GM18951 (cell line): ENCODE measurements around the gene CD300C.

Source experiments
- POLR2A ChIP-seq: IDR thresholded peaks from 4 replicates; pipeline ENCODE4 v1.6.1; 2011; ENCODE audit warnings: mild to moderate bottlenecking; ENCODE audit not compliant: insufficient read length, insufficient read depth; ENCODE audit errors: extremely low read depth
- in situ Hi-C: fragments of 300-500 bp; cut with MboI; formaldehyde crosslinking; loops from one replicate; pipeline ENCODE4 v1.12.0; 2022; ENCODE audit warnings: low sequenced_read_pairs, mixed read lengths, inconsistent platforms; ENCODE audit not compliant: unreplicated experiment

The CD300C gene

GRCh38 chr17:74502861-74503260 lies 43.1 kb downstream of the CD300C start:
- no peak for TF ChIP-seq POLR2A
- in situ Hi-C loops, result no loop called here

GRCh38 chr17:74499992-74500391 lies 45.9 kb downstream of the CD300C start:
- in situ Hi-C loops, result no loop called here
- no peak for TF ChIP-seq POLR2A

- TF ChIP-seq POLR2A, result no peak
- in situ Hi-C loops, result no loop called here
Observed at GRCh38 chr17:74497471-74497870, 48.4 kb downstream of the CD300C start.

GRCh38 chr17:74493331-74493833 lies 52.5 kb downstream of the CD300C start:
- TF ChIP-seq POLR2A, result no peak
- in situ Hi-C loops, result no loop called here

GRCh38 chr17:74491626-74492025 lies 54.3 kb downstream of the CD300C start:
- in situ Hi-C loops, result no loop called here
- no peak for TF ChIP-seq POLR2A
